ENCODE data around the gene FGD1.
"Not testable (repeated sequence)": the region's sequence is repeated elsewhere in the genome, so short reads cannot be mapped to it uniquely, and the experiment has no call there.

FGD1 gene

GRCh38 chrX:54495814-54496516, at the start of gene FGD1:
Gene FGD1, minus strand, starts transcription at chrX:54496234. Its CDS starts 802 bp downstream, at chrX:54495432.
- H3K4me3 ChIP-seq (ENCODE audit: low read depth in 1 of 2, low read length in 1 of 2): no peak within 1 kb of the TSS
- peaks cover 57% of the 10 kb centered on the region for H3K27me3 ChIP-seq
- no peaks in the 10 kb centered on the region for H3K4me1 ChIP-seq (ENCODE audit: control insufficient read depth in 1 of 2, insufficient read depth in 1 of 2, low read depth in 1 of 2, low read length in 1 of 2)
- TF ChIP-seq CTCF (IDR thresholded peaks at IDR 0.05): no peak
- no peaks in the 10 kb centered on the region for H3K36me3 ChIP-seq
- H3K27ac ChIP-seq: no peak within 1 kb of the TSS
- no peaks in the 10 kb centered on the region for H3K9me3 ChIP-seq

GRCh38 chrX:54542239-54542638, 46.2 kb upstream of the FGD1 start:
- H3K4me3 ChIP-seq (ENCODE audit: low read depth in 1 of 2, low read length in 1 of 2); H3K27me3 ChIP-seq; H3K9me3 ChIP-seq; H3K27ac ChIP-seq; H3K4me1 ChIP-seq (ENCODE audit: control insufficient read depth in 1 of 2, insufficient read depth in 1 of 2, low read depth in 1 of 2, low read length in 1 of 2): not testable (repeated sequence)
- peaks cover 79% of the 10 kb centered on the region for H3K36me3 ChIP-seq

GRCh38 chrX:54540289-54540688, 44.3 kb upstream of the FGD1 start:
- Histone ChIP-seq H3K9me3 (no peaks in the 10 kb centered on the region), H3K27me3 (no peaks in the 10 kb centered on the region), H3K36me3 (peaks cover 63% of the 10 kb centered on the region), H3K4me3 (ENCODE audit: low read depth in 1 of 2, low read length in 1 of 2) (no peak overlapping the region), H3K4me1 (ENCODE audit: control insufficient read depth in 1 of 2, insufficient read depth in 1 of 2, low read depth in 1 of 2, low read length in 1 of 2) (no peaks in the 10 kb centered on the region), H3K27ac (no peak overlapping the region)
- no peak for TF ChIP-seq CTCF (IDR thresholded peaks at IDR 0.05)

DNA sequence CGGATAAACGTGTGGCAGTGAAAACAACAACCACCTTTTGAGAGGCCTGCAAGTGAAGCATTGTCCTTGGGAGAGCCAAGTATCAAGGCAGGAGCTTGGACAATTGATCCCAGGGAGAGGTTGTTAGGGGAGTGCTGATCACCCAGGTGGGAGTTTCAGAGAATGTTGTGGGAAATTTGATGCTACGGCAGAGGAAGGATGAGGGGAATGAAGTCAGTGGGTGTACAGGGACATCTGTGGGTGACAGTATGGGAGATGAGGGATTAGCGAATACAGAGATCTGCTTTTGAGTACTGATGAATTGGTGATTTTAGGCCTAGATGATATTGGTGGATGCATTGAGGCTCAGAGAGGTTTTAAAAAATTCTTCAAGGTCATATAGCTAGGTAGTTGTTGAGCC, 38.2 kb upstream of the FGD1 start:
- no peaks in the 10 kb centered on the region for H3K9me3 ChIP-seq
- H3K4me3 ChIP-seq (ENCODE audit: low read depth in 1 of 2, low read length in 1 of 2): no peak overlapping the region
- peaks cover 25 to 26% of the 10 kb centered on the region in 2 experiments for H3K4me1 ChIP-seq (ENCODE audit: control insufficient read depth in 1 of 2, insufficient read depth in 1 of 2, low read depth in 1 of 2, low read length in 1 of 2)
- TF ChIP-seq CTCF (IDR thresholded peaks at IDR 0.05): no peak
- H3K27ac ChIP-seq: no peak overlapping the region
- no peaks in the 10 kb centered on the region for H3K27me3 ChIP-seq
- H3K36me3 ChIP-seq: peaks cover 11% of the 10 kb centered on the region

DNA sequence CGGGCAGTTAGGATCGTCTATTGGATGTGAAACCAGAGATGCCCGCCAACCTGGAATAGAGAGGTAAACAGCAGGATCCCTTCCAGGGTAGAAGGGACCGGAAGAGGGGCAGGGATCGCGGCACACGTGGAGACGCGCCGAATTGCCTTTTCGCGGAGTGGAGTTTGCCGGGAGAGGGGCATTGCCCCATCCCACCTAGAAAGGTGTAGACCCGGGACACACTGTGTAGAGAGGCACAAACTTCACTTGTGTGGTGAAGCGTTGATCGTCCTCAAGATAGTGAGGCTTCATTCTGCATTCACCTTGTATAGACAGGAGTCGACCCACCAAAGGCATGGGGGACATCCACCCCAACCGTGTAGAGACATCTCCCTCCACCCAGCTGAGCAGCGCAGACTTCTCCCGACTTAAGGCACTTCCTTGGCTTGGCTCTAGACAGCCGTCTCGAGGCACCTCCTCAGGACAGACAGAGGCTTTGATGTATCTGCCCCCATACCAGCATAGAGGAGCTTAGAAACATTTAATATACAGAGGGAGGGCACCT, 34.4 kb upstream of the FGD1 start:
- peaks cover 26 to 28% of the 10 kb centered on the region in 2 experiments for H3K4me1 ChIP-seq (ENCODE audit: control insufficient read depth in 1 of 2, insufficient read depth in 1 of 2, low read depth in 1 of 2, low read length in 1 of 2)
- no peaks in the 10 kb centered on the region for H3K9me3 ChIP-seq
- H3K27me3 ChIP-seq: no peaks in the 10 kb centered on the region
- no peaks in the 10 kb centered on the region for H3K36me3 ChIP-seq
- H3K4me3 ChIP-seq (ENCODE audit: low read depth in 1 of 2, low read length in 1 of 2): peak overlapping the region; percentile 74 to 93
- no peak for TF ChIP-seq CTCF (IDR thresholded peaks at IDR 0.05)
- peak overlapping the region; percentile 89 for H3K27ac ChIP-seq

DNA sequence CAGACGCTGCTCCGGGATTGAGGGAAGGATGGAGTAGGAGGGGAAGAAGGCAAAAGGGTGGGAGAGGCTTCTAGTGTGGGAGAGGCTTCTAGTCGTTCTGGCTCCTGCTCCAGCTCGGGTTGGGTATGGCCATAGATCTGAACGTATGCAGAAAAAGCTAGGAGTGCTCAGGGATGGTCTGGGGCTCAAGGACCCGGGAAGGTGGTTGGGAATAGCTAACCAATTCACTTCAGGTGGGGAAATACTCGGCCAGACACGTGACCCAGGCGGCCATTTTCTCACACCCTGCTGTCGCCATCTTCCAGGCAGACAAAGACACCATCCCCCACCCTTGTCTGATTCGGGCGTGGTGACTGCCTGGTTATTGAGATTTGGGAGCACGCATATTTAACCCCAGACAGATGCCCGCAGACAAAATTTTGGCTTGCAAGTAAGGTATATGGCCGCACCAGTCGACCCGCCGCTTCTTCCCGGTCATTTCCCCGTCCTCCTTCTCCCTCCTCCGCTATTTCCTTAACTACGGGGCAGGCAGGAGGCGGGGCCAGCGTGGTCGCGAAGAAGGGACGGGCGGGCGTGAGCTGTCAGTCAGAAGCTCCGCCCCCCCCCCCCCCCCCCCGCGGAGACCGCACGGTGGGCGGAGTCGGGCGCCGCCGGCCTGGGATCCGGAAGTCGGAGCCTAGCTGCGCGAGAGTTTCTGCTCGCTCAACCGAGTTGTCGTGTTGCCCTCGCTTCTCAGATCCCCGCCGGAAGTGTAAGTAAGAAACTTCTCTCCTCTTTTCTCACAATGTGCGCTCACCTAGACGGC, 33.7 kb upstream of the FGD1 start, which contains the start of gene GNL3L:
GNL3L (plus strand) TSS at position 668 of the 805 bp plus-strand sequence. CDS start 2,348 bp downstream, outside the sequence.
- no peaks in the 10 kb centered on the region for H3K36me3 ChIP-seq
- TF ChIP-seq CTCF (IDR thresholded peaks at IDR 0.05): no peak
- H3K4me1 ChIP-seq (ENCODE audit: control insufficient read depth in 1 of 2, insufficient read depth in 1 of 2, low read depth in 1 of 2, low read length in 1 of 2): peaks cover 26 to 28% of the 10 kb centered on the region in 2 experiments
- H3K27ac ChIP-seq: peak within 1 kb of the TSS; percentile 89
- H3K9me3 ChIP-seq: no peaks in the 10 kb centered on the region
- H3K4me3 ChIP-seq (ENCODE audit: low read depth in 1 of 2, low read length in 1 of 2): peak within 1 kb of the TSS; percentile 74 to 93
- no peaks in the 10 kb centered on the region for H3K27me3 ChIP-seq
